Right atrium auricular region (tissue), 2 donors: Measurements from ENCODE around the gene IER5L. TPM values are rescaled to one million over a fixed set of nuclear protein-coding genes. Genes with fewer than 3 reads are reported as not detected.

Experiments used
- DNase-seq: peaks from one replicate; pipeline ENCODE4 v3.0.0-alpha.2; 2019; ENCODE audit warnings: low spot score
- H3K27ac ChIP-seq, 2 donors: fragments of 200-600 bp; sonication (generic); 1 replicate in 1 of 2; 2 replicates in 1 of 2; pipeline ENCODE4 v1.5.1; 2016 to 2019
- H3K27me3 ChIP-seq, 2 donors: fragments of 200-600 bp; sonication (generic); one replicate each; pipeline versions ENCODE4 v1.5.1 to v1.6.0; 2017 to 2019
- H3K36me3 ChIP-seq: fragments of 200-600 bp; sonication (generic); one replicate; pipeline ENCODE4 v1.5.1; 2016
- H3K4me1 ChIP-seq, 2 donors: fragments of 200-600 bp; sonication (generic); one replicate each; pipeline versions ENCODE4 v1.5.1 to v1.6.0; 2017 to 2019
- H3K4me3 ChIP-seq, 2 donors: fragments of 200-600 bp; sonication (generic); 1 replicate in 1 of 2; 2 replicates in 1 of 2; pipeline ENCODE4 v1.5.1; 2017 to 2019; ENCODE audit warnings: mild to moderate bottlenecking in 1 of 2, moderate library complexity in 1 of 2
- H3K9me3 ChIP-seq, 2 donors: fragments of 200-600 bp; sonication (generic); one replicate each; pipeline ENCODE4 v1.5.1; 2019
- total RNA-seq, 2 donors: library from RNA; depleted of rRNA; stranded (reverse); fragments of >200 nt; gene quantifications; one replicate each; pipeline ENCODE4 v1.1.0, GENCODE V29; 2016
- TF ChIP-seq, protein P1 (sequence below), 2 donors: fragments of 200-600 bp; sonication (generic); IDR thresholded peaks; one replicate each; pipeline ENCODE4 v1.5.1; 2019; ENCODE audit warnings: antibody characterized with exemption in 2 of 2

Gene IER5L
- total RNA-seq, 2 donors from 2014 or later, result 5.5 to 11.6 TPM

GRCh38 chr9:129218918-129219317 lies 40.9 kb upstream of the IER5L start:
- H3K4me3 ChIP-seq, result no peak overlapping the region
- H3K27me3 ChIP-seq, result no peaks in the 10 kb centered on the region
- H3K27ac ChIP-seq, result no peak overlapping the region
- TF ChIP-seq, protein P1, sequence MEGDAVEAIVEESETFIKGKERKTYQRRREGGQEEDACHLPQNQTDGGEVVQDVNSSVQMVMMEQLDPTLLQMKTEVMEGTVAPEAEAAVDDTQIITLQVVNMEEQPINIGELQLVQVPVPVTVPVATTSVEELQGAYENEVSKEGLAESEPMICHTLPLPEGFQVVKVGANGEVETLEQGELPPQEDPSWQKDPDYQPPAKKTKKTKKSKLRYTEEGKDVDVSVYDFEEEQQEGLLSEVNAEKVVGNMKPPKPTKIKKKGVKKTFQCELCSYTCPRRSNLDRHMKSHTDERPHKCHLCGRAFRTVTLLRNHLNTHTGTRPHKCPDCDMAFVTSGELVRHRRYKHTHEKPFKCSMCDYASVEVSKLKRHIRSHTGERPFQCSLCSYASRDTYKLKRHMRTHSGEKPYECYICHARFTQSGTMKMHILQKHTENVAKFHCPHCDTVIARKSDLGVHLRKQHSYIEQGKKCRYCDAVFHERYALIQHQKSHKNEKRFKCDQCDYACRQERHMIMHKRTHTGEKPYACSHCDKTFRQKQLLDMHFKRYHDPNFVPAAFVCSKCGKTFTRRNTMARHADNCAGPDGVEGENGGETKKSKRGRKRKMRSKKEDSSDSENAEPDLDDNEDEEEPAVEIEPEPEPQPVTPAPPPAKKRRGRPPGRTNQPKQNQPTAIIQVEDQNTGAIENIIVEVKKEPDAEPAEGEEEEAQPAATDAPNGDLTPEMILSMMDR (IDR thresholded peaks at IDR 0.05), result no peak
- DNase-seq, result no peak
- no peaks in the 10 kb centered on the region for H3K9me3 ChIP-seq
- H3K36me3 ChIP-seq, result no peaks in the 10 kb centered on the region
- peaks cover 0 to 10% of the 10 kb centered on the region in 2 donors for H3K4me1 ChIP-seq

DNA sequence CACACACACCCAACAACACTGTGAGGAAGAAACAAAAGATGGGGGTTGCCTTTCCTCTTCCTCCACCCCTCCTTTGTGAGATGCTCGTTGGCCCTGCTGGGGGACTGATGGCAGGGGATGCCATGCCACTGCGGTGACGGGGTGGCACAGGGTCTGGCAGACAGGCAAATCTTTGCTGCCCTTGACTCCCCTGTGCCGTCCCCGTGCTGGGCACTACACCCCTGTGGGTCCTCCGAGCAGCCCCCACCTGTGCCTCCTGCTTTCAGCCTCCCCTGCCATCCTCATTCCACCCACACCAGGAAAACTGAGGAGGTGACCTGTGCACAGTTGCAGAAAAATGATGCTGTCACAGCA lies 40.2 kb upstream of the IER5L start:
- Histone ChIP-seq H3K9me3 (no peaks in the 10 kb centered on the region), H3K4me3 (no peak overlapping the region), H3K4me1 (peaks cover 0 to 5% of the 10 kb centered on the region in 2 donors), H3K36me3 (no peaks in the 10 kb centered on the region), H3K27ac (no peak overlapping the region), H3K27me3 (no peaks in the 10 kb centered on the region)
- TF ChIP-seq, protein P1 (IDR thresholded peaks at IDR 0.05), result no peak
- no peak for DNase-seq

GRCh38 chr9:129213551-129213950 lies 35.5 kb upstream of the IER5L start:
- Histone ChIP-seq H3K4me1 (peaks cover 0 to 5% of the 10 kb centered on the region in 2 donors), H3K4me3 (no peak overlapping the region), H3K36me3 (no peaks in the 10 kb centered on the region), H3K27me3 (no peaks in the 10 kb centered on the region), H3K9me3 (no peaks in the 10 kb centered on the region), H3K27ac (no peak overlapping the region)
- no peak for DNase-seq
- TF ChIP-seq, protein P1 (IDR thresholded peaks at IDR 0.05), result no peak

DNA sequence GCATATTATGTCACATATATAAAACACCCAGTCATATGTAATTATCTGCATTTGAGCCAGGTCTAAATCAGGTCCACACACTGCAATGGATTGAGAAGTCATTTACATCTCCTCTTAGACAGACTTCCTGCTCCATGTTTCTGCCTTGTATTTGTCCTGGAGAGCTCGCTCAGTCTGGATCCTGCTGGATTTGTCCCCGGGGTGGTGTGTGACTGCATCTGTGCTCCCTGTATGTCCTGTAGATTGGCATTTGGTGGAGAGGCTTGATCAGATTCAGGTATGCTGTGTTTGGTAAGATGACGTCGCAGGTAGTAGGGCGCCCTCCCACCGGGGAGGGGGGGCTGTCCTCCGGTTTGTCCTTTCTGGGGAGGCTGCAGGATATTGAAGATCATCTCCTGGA lies 33.6 kb upstream of the IER5L start:
- Histone ChIP-seq H3K27me3 (no peaks in the 10 kb centered on the region), H3K36me3 (no peaks in the 10 kb centered on the region), H3K4me1 (no peaks in the 10 kb centered on the region), H3K4me3 (no peak overlapping the region), H3K27ac (no peak overlapping the region), H3K9me3 (no peaks in the 10 kb centered on the region)
- DNase-seq, result no peak
- TF ChIP-seq, protein P1 (IDR thresholded peaks at IDR 0.05), result no peak

DNA sequence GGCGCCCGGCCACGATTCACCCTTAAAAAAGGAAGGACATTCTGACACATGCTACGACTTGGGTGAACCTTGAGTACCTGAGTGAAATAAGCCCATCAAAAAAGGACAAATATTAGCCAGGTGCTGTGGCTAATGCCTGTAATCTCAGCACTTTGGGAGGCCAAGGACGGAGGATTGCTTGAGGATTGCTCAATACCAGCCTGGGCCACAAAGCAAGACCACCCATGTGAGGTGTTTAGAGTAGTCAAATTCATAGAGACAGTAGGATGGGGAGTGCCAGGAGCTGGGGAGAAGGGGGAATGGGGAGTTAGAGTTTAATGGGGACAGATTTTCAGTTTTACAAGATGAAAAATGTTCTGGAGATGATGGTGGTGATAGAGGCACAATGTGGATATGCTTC lies 32.1 kb upstream of the IER5L start:
- Histone ChIP-seq H3K27me3 (no peaks in the 10 kb centered on the region), H3K36me3 (no peaks in the 10 kb centered on the region), H3K4me1 (no peaks in the 10 kb centered on the region), H3K9me3 (no peaks in the 10 kb centered on the region), H3K4me3 (no peak overlapping the region), H3K27ac (no peak overlapping the region)
- no peak for DNase-seq
- TF ChIP-seq, protein P1 (IDR thresholded peaks at IDR 0.05), result no peak

GRCh38 chr9:129209580-129209979 lies 31.5 kb upstream of the IER5L start:
- Histone ChIP-seq H3K27me3 (no peaks in the 10 kb centered on the region), H3K4me1 (no peaks in the 10 kb centered on the region), H3K4me3 (no peak overlapping the region), H3K36me3 (no peaks in the 10 kb centered on the region), H3K9me3 (no peaks in the 10 kb centered on the region), H3K27ac (no peak overlapping the region)
- no peak for DNase-seq
- TF ChIP-seq, protein P1 (IDR thresholded peaks at IDR 0.05), result no peak
